GM18507 (cell line): ENCODE results near the gene LRRC42.
"Not testable (repeated sequence)": the region's sequence is repeated elsewhere in the genome, so short reads cannot be mapped to it uniquely, and the experiment has no call there.

Experiments
- DNase-seq: peaks from one replicate; pipeline ENCODE4 v3.0.0; 2011; ENCODE audit warnings: low read depth; ENCODE audit not compliant: insufficient read length; ENCODE audit errors: extremely low spot score
- FAIRE-seq: peaks from 2 replicates; lab custom pipeline; 2011; peaks lifted over from hg19 to GRCh38; lab: Jason Lieb, UNC

Gene LRRC42

GRCh38 chr1:53999920-54000319 is 53.8 kb downstream of the LRRC42 start:
- DNase-seq (no peak), FAIRE-seq (no peak)

GRCh38 chr1:54001591-54001990 is 55.4 kb downstream of the LRRC42 start:
- DNase-seq, result no peak
- FAIRE-seq, result no peak

GRCh38 chr1:54002544-54003248 is 56.5 kb downstream of the LRRC42 start:
- no peak for FAIRE-seq

GRCh38 chr1:54003249-54003646 is 57.1 kb downstream of the LRRC42 start:
- DNase-seq, result no peak
- FAIRE-seq, result no peak

More at GRCh38 chr1:54002544-54003248, 56.5 kb downstream of the LRRC42 start:
- no peak for DNase-seq

- not testable (repeated sequence) for DNase-seq, FAIRE-seq
These were observed 57.8 kb downstream of the LRRC42 start for GRCh38 chr1:54003750-54004480.

GRCh38 chr1:54004481-54005049 is 58.4 kb downstream of the LRRC42 start:
- DNase-seq (no peak), FAIRE-seq (no peak)

GRCh38 chr1:54006508-54006907 is 60.4 kb downstream of the LRRC42 start:
- FAIRE-seq (no peak), DNase-seq (no peak)

- no peak for DNase-seq
- no peak for FAIRE-seq
These were observed 61.5 kb downstream of the LRRC42 start for GRCh38 chr1:54007613-54008012.

- DNase-seq (no peak), FAIRE-seq (no peak)
These were observed 62.7 kb downstream of the LRRC42 start for GRCh38 chr1:54008876-54009275.

- FAIRE-seq, result no peak
- DNase-seq, result no peak
These were observed 63.3 kb downstream of the LRRC42 start for GRCh38 chr1:54009406-54009805.

GRCh38 chr1:54010415-54011117 is 64.4 kb downstream of the LRRC42 start:
- FAIRE-seq, result no peak
- no peak for DNase-seq

GRCh38 chr1:54011316-54012007 is 65.3 kb downstream of the LRRC42 start:
- DNase-seq (no peak), FAIRE-seq (no peak)

GRCh38 chr1:54012008-54012325 is 65.8 kb downstream of the LRRC42 start:
- FAIRE-seq, result no peak
- DNase-seq, result no peak

- no peak for FAIRE-seq
These were observed 66.7 kb downstream of the LRRC42 start for GRCh38 chr1:54012863-54013262.

GRCh38 chr1:54013393-54014008 is 67.4 kb downstream of the LRRC42 start:
- FAIRE-seq, result no peak
- DNase-seq, result no peak

More at GRCh38 chr1:54012863-54013262, 66.7 kb downstream of the LRRC42 start:
- no peak for DNase-seq

GRCh38 chr1:54014009-54014629 is 68.0 kb downstream of the LRRC42 start:
- DNase-seq (no peak), FAIRE-seq (no peak)

- FAIRE-seq, result no peak
- no peak for DNase-seq
These were observed 70.5 kb downstream of the LRRC42 start for GRCh38 chr1:54016343-54017282.
